Liver (tissue), 2 donors: ENCODE measurements around the gene CLEC16A.

Experiments used
- CTCF ChIP-seq: fragments of 150-350 bp; IDR thresholded peaks from 2 replicates; pipeline ENCODE4 v1.5.1; 2017; ENCODE audit warnings: improper control_type of control experiment, low read depth, low read length; ENCODE audit not compliant: missing input control
- TF ChIP-seq, protein P1 (sequence below): IDR thresholded peaks from 2 replicates; pipeline ENCODE4 v1.6.1; 2016; ENCODE audit warnings: antibody characterized with exemption
- donor health status: healthy.

DNA sequence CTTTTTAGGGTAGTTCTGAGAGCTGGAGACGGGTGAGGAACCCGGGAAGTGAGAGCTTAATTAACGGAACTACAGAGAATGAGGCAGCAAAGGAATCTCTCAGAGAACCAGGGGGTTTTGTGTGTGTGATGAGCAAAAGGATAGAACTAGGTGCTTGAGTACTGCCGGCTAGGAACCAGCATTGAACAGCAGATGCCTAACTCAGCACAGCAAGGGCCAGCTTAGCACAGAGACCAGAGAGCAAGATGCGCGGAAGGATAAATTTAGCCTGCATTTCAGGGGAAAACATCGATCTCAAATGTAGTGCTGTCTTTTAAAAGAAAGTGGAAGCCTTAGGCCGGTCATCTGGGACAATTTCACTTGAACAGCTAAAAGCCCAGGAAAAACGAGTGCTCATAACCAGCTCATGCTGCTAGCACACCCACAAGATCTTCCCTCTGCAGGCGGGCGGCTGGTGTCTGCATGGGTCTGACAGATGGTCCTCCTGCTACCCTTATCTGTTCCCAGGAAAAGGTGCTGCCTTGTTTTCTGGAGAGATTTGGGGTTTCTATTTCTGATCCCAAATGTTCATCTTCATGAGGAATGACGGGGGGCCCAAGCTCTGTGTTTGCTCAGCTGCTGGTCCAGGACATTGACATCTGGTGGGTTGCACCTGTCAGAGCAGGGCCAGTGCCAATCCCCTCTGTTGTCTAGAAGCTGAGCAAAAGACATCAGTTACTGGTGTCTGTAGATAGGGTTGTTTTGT lies 207.7 kb downstream of the CLEC16A start:
- TF ChIP-seq, protein P1, sequence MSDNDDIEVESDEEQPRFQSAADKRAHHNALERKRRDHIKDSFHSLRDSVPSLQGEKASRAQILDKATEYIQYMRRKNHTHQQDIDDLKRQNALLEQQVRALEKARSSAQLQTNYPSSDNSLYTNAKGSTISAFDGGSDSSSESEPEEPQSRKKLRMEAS = no peak
- no peak for TF ChIP-seq CTCF
